HFF-Myc (cell line): ENCODE results near the gene SLC12A4.
"Not testable (repeated sequence)": the region's sequence is repeated elsewhere in the genome, so short reads cannot be mapped to it uniquely, and the experiment has no call there.

Experiments
- DNase-seq: peaks from one replicate; pipeline ENCODE4 v3.0.0-alpha.2; 2011; ENCODE audit warnings: low read depth; ENCODE audit errors: extremely low read depth
- H3K4me3 ChIP-seq: replicated peaks from 2 replicates; pipeline ENCODE4 v1.5.1; 2011; ENCODE audit warnings: low read depth, mild to moderate bottlenecking, control low read depth, low read length
- TF ChIP-seq, protein P1 (sequence below): IDR thresholded peaks from 2 replicates; pipeline ENCODE4 v1.5.1; 2012; ENCODE audit warnings: mild to moderate bottlenecking, low read depth, low read length, control low read depth; ENCODE audit errors: missing control alignments

The SLC12A4 gene

DNA sequence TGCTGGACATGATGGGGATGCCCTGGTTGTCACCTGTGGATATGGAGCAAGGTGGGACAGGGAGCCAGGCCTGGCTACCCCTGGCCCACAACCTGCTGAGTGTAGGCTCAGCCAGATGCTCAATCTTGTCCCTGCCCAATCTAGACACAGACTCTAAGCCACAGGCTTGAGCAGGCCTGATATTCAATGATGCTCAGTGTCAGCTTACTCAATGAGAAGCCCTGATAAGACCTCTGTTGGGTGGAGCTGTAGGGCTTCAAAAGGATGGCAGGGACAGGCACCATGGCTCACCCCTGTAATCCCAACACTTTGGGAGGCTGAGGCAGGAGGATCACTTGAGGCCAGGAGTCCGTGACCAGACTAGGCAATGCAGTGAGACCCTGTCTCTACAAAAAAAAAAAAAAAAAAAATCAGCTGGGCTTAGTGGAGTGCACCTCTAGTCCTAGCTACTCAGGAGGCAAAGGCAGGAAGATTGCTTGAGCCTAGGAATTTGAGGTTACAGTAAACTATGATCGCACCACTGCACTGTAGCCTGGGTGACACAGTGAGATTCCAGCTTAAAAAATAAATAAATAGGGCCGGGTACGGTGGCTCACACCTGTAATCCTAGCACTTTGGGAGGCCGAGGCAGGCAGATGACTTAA is 27.9 kb downstream of the SLC12A4 start:
- no peak overlapping the region for H3K4me3 ChIP-seq
- no peak for DNase-seq
- TF ChIP-seq, protein P1, sequence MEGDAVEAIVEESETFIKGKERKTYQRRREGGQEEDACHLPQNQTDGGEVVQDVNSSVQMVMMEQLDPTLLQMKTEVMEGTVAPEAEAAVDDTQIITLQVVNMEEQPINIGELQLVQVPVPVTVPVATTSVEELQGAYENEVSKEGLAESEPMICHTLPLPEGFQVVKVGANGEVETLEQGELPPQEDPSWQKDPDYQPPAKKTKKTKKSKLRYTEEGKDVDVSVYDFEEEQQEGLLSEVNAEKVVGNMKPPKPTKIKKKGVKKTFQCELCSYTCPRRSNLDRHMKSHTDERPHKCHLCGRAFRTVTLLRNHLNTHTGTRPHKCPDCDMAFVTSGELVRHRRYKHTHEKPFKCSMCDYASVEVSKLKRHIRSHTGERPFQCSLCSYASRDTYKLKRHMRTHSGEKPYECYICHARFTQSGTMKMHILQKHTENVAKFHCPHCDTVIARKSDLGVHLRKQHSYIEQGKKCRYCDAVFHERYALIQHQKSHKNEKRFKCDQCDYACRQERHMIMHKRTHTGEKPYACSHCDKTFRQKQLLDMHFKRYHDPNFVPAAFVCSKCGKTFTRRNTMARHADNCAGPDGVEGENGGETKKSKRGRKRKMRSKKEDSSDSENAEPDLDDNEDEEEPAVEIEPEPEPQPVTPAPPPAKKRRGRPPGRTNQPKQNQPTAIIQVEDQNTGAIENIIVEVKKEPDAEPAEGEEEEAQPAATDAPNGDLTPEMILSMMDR, result no peak

DNA sequence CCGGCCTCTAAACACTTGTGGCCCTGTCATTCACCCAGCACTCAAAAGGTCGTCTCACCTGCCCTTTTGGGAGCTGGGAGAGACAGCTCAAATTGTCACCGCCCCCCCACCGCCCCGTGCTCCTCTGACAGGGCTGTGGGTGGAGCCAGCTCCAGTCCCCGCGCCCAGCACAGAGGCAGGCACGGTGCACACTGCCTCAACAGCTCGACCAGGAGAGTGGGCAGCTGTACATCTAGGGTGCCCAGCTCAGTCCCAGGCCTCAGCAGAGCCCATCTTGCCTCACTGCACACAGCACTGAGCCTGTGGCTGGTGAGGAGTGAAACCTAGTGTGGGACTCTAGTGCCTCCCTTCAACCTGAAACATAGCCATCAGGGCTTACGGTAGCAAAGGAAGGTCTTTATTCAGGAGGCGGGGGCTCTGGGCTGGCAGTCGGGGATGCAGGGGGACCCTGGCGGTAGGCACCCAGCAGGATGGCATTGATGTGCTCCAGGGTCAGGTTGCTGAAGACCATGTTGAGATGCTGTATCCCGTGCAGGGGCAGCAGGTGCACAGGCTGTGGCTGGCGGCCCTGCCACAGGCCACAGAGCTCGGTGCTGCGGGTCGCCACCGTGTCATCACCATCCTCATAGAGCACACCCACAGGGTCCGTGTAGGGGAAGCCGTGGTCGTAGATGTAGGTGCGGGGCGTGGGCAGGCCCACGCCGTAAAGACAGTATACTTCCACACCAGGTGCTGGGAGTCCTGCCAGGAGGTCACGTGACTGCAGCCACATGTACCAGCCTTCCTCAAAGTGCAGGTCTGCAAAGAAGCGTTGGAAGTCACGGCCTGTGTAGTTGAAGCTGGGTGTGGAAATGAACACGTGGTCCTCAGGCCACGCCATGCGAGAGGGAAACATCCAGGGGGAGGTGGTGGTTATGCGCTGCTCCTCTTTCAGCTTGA is 28.7 kb downstream of the SLC12A4 start:
- no peak for DNase-seq
- H3K4me3 ChIP-seq, result no peak overlapping the region
- TF ChIP-seq, protein P1, result no peak

DNA sequence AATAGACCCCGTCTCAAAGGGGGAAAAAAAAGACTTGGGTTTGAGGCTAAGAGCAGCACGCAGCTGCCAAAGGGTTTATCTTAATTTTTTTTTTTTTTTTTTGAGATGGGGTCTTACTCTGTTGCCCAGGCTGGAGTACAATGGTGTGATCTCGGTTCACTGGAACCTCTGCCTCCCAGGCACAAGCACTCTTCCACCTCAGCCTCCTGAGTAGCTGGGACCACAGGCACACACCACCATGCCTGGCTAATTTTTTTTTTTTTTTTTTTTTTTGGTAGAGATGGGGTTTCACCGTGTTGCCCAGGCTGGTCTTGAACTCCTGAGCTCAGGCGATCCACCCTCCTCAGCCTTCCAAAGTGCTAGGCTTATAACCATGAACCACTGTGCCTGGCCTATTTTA is 30.7 kb downstream of the SLC12A4 start:
- DNase-seq, result not testable (repeated sequence)
- peak overlapping the region; percentile 92; the same call in 1 of the 2 replicates for H3K4me3 ChIP-seq

DNA sequence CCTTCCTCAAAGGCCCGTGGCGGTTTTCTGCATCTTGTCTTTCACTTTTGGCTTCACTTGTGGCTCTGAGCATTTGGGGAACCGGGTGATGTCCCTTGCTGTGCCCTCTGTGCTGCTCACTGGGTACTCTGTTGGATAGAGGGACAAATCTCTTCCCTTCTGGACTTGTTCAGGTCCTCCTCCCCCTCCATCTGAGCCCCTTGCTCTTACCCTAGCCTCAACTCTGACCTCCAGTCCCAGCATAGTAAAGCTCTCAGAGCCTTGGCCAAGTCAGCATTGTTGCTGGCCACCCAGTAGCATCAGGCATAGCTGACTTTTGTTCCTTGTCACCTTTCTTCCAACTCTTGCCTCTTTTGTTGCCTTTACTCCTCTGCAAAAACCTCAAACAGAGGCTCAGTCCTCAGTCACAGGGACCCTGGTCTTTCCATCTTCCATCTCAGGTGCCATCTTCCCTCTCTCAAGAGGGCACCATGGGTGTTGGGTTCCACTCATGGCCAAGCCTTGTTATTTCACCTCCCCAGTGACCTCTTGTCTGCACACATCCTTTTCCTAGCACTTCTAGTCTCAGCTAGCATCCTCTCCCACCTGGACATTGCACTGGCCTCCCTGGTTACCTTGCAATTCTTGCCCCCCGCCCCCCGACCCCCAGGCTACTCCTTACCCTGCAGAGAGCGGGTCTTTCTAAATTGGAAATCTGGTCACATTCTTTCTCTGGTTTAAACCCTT is 31.4 kb downstream of the SLC12A4 start:
- H3K4me3 ChIP-seq, result peak overlapping the region; percentile 92
- TF ChIP-seq, protein P1, result no peak
- no peak for DNase-seq

DNA sequence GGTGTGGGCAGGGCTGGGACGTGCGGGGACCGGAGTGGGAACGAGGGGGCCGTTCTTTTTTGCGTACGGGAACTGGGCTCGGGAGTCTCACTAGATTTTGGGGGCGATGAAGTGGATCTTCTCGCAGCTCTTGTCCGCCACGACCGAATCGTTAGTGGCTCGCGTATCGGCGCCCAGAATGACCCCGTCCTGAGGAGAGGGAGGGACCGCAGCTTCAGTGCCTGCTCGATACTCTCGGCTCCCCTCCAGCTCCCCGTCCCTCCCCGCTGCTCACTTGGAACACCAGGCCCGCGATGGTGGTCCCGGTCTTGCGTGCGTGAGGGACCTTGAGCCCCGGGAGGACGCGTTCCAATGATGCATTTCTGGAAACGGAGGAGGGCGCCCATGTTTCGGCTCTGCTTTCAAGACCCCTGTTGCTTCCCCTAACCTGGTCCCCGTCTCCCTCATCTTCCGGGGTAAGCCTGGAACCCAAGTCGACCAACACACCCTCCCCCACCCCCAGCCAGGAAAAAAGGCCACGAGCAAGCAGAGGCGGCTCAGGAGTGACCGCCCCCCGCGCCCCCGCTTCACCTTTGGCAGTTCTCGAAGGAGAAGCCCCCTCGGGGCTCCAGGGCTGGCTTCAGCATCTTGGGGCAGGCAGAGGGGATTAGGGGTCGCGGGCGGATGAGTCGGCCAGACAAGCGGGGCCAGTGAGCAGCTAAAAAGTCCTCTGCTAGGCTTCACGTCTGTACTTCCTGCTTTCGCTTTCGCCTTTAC is 32.1 kb downstream of the SLC12A4 start, which contains the start of gene PSMB10:
PSMB10 (minus strand) TSS at position 727 of the 756 bp plus-strand sequence; CDS start at position 626, 101 bp downstream.
- TF ChIP-seq, protein P1, result no peak
- no peak for DNase-seq
- peak within 1 kb of the TSS; percentile 92 for H3K4me3 ChIP-seq

DNA sequence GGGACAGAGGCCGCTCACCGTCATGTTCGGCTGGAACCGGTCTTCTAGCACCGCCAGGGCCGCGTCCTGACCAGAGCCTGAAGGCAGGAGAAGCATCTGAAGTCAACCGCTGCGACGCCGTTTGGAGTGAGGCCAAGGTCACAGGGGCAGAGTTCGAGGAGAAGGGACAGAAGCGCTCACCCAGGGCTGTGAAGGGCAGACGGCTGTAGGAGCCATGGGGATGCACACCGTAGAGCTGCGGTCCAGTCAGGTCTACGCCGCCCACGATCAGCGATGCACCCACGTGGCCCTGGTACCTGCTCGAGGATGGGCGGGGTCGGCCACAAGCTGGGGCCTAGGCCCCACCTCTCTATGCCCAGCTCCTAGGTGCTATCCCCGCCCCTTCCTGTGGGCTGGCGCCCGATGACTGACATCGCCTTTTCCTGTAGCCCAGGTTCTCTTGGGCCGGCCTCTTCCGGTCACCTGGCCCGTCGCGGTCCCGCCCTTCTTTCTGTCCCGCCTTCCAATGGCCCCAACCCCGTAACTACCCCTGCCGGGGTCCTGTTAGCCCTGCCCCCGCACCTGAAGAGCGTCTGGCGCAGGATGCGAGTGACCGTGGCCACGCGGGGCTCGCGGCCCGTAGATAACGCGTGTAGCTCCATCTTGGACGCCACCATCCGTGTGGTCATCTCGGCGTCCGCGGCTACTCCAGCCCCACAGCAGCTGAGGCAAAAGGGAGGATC is 32.9 kb downstream of the SLC12A4 start:
- TF ChIP-seq, protein P1, result no peak

More for the DNA sequence above, 32.9 kb downstream of the SLC12A4 start:
- peak; percentile 78 for DNase-seq
- peak overlapping the region; percentile 92 for H3K4me3 ChIP-seq
